K562 treated with DMSO at 1 percent for 12 hours (cell line): ENCODE results near the gene TP63. TPM values are rescaled to one million over a fixed set of nuclear protein-coding genes. Genes with fewer than 3 reads are reported as not detected.

Source experiments
- total RNA-seq: library from RNA; unstranded; fragments of 300-600 nt; gene quantifications from 2 replicates; pipeline ENCODE4 v1.2.3, GENCODE V29; 2022; ENCODE audit not compliant: insufficient read depth

TP63 gene
- total RNA-seq = 0.69 and 4.6 TPM in 2 replicates

GRCh38 chr3:189631373-189631408 is at the start of gene TP63:
TSS of gene TP63 (plus strand) at chr3:189631389. CDS start at chr3:189631516, 127 bp downstream.

